DMS153 (cell line): ENCODE measurements around the gene CAMSAP1.
"Not testable (repeated sequence)": the region's sequence is repeated elsewhere in the genome, so short reads cannot be mapped to it uniquely, and the experiment has no call there.

Source experiments
- DNase-seq: peaks from one replicate; lab custom pipeline; 2025; lab: John Stamatoyannopoulos, UW

CAMSAP1 gene

DNA sequence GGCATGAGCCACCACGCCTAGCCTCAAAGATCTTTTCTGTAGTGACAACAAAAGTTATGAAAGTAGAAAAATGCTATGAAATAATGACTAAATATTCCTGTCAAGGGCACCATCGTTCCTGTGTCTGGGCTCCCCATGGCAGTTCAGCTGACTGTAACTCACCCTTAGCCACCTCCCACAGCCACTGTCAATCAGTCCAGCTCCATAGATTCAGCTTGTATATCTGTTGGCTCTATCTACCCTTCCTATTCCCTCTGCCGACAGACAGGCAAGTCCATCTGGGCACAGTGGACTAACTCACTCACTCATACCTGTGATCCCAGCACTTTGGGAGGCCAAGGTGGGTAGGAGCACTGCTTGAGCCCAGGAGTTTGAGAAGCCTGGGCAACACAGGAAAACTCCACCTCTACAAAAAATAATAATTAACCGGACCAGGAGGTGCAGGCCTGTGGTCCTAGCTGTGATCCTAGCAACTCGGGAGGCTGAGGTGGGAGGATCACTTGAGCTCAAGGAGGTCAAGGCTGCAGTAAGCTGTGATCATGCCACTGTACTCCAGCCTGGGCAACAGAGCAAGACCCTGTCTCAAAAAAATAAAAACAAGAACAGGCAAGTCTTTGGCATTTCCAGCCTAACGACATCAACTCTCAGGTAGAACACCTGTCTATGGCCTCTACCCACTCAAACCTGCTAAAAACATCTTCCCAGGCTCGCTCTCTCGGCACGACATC is 6.2 kb downstream of the CAMSAP1 start:
- DNase-seq, result no peak

DNA sequence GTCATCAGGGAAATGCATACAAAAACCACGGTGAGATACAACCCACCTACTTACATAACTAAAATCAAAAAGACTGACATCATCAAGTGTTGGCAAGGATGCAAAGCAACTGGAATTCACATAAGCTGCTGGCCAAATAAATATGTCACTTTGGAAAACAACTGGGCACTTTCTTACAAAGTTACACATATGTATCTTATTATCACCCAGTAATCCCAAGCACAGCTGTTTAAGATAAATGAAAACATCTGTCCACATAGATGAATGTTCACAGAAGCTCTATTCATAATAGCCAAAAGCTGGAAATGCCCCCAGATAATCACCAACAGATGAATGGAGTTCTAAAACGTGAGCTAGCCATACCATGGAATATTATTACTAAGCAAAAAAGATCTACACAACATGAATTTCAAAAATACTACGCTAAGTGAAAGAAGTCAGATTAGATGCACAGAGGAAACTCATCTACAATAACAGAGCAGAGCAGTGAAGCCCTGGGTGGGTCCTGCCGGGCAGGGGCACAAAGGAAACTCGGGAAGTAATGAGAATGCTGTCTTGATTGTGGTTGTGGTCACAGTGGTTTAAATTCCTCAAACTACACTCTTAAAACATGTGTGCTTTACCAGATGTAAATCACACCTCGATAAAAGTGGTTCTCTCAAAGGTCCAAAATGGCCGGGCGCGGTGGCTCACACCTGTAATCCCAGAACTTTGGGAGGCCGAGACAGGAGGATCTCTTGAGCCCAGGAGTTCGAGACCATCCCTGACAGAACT is 8.5 kb downstream of the CAMSAP1 start:
- DNase-seq, result no peak

DNA sequence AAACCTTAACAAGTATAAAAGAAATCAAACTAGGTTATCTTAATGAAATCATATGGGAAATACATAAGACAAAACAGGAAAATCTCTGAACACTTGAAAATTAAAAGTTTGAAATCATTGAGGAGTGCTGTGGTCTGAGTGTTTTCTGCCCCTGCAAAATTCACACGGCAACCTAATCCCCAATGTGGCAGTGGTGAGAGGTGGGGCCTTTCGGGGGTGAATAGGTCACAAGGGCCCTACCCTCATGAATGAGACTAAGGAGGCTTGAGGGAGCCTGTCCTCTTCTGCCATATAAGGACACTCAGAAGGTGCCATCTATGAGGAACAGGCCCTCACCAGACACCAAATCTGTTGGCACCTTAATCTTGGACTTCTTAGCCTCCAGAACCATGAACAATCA is 10.7 kb downstream of the CAMSAP1 start:
- DNase-seq, result no peak

DNA sequence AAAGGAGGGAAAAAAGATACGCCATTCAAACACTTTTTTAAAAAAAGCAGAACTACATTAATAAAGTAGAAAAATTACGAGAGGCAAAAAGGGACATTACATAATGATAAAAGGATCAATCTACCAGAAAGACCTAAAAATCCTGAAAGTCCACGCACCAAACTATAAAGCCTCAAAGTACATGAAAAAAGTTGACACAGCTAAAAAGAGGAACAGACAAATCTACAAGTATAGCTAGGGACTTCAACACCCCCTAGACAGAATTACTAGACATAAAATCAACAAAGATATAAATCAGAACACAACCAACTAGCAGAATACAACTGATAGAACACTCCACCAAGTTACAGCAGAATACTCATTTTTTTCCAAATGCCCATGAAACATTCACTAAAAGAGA is 11.1 kb downstream of the CAMSAP1 start:
- no peak for DNase-seq

DNA sequence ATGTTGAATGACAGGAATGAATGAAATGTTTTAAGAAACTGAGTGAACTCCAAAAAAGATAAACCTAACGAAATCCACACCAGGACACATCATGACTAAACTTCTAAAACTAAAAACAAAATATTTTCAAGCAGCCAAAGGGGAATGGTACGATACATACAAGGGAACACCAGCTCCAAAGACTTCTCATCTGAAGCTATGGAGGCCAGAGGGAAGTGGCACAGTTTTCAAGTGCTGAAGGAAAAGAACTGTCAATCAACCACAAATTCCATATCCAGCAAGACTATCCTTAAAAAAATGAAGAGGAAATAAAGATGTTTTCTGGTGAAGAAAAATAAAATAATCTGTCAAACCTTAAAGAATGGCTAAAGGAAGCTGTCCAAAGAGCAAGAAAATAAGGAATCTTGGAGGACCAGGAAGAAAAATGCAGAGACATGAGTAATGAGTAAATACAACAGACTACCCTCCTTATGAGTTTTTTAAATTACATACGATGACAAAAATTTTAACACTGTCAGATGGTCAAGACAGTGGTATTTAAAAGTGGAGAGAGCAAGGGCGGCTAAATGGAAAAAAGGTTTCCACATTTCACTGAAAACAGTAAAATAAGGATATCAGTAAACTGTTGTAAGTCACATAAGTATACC is 12.0 kb downstream of the CAMSAP1 start:
- DNase-seq, result no peak

DNA sequence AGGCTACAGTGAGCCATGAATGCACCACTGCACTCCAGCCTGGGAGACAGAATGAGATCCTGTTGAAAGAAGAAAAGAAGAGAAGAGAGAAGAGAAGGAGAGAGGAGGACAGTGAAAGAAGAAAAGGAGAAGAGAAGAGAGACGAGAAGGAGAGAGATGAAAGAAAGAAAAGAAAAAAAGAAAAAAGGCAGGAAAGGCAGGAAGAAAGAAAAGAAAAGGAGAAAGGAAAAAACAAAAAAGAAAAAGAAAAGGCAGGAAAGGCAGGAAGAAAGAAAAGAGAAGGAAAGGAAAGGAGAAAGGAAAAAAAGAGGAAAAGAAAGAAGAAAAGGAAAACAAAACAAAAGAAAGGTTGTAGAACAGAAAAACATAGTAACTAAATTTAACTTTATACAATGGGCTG is 14.2 kb downstream of the CAMSAP1 start:
- DNase-seq, result no peak

DNA sequence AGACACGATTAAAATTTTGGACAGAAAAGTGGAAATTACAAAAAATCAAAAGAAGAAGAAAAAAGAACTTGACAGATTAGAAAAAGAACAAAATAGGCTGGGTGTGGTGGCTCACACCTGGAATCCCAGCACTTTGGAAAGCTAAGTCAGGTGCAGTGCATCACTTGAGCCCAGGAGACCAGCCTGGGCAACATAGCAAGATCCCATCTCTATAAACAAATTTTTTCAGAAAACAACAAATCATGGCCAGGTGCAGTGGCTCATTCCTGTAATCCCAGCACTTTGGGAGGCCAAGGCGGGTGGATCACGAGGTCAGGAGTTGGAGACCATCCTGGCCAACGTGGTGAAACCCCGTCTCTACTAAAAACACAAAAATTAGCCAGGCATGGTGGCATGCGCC is 15.0 kb downstream of the CAMSAP1 start:
- not testable (repeated sequence) for DNase-seq

DNA sequence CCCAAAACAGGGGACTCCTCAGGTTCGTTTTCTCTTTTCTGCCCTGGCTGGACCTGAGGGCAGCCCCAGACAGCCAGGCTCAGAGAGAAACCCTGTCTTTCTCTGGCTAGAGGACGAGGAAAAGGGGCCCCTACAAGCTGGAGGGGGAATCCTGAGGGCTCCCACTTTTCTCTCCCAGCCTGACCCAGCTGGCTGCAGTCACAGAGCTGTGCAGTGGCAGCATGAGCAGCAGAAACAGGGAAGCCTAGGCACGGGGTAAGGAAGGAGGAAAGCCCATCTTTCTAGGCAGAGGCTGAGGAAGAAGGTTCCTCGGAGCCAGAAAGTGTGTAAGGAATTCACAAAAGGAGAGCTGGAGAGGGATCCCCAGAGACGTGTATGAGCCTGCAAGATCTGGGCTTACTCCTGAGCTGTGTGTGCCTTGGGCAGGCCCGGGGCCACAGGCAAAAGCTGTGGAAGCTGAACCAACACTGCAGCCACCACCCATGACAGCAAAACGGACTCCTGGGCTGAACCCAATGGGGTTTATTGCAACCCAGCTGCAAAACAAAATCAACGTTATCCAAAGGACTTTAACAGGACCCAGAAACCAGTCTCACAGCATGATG is 16.2 kb downstream of the CAMSAP1 start:
- DNase-seq, result no peak

DNA sequence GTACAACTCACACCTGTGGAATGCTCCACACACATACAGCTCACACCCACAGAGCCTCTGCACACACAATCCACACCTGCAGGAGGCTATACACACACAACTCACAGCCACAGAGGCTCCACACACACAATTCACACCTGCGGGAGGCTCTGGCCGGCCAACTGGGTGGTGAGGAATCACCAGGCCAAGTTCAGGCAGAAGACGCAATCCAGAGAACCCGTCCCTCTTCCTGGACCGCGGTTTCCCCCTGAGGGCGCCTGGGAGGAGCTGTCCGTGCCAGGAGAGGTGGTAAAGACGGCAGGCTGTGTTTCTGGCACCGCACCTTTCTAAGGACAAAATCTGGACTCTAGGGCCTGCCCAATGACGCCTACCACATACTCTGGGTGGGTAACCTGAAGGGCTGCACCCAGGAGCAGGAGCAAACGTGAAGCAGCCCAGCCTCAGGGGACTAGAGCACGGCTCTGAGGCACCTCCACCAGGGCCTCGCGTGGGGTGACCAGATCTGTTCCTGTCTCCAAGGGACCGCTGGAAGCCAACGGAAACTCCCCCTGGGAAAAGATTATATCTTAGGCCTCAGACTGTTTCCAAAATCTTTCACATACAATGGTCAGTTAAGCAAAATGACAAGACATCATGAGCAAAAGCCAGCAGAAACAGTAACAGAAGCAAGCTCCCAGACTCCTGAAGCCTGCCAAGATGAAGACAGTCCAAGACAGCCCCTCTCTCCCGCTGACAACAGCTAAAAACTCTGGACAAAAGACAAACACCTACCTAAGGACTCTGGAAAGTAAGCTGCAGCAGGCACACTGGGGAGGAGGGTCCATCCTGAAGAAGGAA is 16.9 kb downstream of the CAMSAP1 start:
- no peak for DNase-seq

DNA sequence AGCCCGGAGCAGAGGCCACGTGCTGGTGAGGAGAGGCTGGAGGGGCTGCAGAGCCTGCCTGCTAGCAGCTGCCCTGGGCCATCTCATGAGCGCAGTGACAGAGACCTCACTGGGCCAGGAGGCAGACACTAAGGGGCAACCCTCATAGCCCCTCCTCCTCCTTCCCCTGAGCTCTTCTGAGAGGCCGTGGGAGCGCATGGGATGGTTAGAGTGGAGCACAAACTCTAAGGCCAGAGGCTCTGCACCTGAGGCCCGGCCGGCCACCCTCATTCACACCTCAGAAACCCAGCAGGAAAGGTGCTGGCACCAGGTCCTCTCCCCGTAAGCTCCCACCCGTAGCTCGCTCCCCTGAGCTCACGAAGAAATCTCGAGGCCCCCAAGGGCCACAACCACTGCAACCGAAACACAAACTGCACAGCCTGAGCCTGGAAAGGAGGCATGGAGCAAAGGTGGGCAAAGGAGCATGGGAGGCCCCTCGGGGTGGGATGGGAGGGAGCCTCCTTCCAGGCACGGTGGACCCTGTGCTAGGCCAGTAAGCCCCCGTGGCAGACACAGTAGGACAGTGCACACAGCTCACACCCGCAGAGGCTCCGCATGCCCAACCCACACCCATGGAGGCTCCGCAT is 17.7 kb downstream of the CAMSAP1 start:
- DNase-seq, result no peak

DNA sequence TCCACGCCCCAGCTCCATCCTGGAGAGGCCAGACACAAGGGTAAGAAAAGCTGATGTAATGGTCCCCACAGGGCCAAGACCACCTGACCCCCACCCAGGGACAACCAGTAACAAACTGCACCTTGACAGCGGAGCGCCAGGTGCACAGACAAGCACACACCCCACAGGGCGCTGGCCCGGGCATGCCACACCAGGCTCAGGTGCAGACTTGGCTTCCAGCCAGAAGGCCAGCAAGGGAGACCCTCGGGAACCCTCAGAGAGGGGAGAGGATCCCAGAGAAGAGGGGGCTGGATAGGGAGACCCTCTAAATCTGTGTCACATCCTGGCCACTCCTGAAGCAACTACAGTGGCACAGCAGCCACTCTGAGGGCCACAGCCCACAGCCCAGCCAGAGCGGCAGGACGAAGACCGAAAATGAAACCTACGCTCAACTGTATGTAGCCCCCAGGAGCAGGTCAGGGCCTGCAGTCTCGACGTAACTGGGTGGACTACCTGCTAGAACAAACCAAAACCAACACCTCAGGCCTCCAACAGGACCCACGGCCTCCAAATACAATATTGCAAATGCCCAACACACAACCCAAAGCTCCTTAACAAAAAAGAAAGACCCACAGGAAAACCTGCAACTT is 18.5 kb downstream of the CAMSAP1 start:
- DNase-seq, result no peak

DNA sequence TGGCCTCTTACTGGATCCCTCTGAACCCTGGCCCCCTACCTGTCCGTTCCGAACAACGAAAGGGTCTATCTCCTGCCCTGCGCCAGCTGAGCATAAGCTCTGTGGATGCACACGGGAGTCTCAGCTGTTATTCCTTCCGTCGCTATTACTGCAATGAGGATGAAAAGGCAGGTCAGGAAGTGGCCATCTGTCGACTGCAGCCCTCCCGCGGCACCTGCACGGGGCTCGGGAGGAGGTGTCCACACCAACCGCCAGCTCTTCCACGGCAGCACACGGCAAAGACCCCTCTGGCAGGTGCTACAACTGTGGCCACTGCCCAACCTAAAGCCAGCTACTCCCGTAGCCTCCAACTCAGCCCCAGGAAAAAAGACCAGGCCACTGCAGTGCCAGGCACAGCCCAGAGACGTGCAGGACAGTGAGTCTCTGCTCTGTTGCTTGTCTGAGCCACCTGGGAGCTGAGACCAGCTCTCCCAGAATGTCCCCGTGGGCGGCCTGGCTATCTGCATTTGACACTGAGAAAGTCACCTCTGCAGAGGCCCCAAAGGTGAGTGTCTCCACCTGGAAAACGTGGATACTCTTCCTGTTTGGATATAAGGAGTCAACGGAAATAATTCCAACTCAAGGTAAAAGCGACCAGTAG is 19.1 kb downstream of the CAMSAP1 start:
- DNase-seq, result no peak

DNA sequence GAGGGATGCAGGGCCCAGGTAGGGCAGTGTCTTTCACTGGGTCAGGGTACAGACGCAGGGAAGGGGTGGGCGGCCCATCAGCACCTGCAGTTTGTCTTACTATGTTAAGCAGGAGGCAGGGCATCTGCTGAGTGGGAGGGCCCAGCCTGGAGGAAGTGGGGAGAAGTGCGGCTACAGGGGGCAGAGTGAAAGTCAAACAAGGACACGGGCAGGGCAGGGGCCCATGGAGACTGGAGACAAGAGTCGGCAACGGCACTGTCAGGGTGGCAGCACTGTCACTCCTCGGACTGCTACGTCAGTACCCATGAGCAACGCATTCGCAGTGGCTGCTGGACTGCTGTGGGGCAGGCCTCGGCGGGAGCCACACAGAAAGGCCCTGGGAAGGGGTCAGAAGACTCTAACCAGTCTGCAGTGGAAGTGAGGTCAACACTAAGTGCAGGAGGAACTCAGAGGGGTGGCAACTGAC is 19.7 kb downstream of the CAMSAP1 start:
- DNase-seq, result no peak

DNA sequence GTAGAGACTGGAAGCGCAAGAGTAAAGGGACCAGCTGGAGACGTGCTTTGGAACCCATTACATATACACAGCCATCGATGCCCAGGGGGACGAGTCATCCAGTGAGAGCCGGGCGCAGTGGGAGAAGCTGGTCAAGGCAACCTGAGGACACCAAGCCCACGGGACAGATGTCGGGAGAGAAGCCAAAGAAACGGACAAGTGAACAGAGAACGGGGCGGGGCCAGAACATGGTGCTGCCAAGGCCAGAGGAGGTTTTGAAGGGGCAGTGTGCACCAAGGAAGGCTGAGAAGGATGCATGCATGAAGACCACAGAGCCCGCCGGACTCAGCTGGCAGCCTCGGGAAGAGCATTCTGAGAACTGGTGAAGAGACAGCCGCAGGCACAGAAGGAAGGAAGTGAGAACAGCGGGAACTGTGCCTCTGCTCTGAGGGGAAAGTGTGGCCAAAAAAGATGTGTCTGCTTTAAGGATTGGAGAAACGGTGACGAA is 20.3 kb downstream of the CAMSAP1 start:
- DNase-seq, result no peak

DNA sequence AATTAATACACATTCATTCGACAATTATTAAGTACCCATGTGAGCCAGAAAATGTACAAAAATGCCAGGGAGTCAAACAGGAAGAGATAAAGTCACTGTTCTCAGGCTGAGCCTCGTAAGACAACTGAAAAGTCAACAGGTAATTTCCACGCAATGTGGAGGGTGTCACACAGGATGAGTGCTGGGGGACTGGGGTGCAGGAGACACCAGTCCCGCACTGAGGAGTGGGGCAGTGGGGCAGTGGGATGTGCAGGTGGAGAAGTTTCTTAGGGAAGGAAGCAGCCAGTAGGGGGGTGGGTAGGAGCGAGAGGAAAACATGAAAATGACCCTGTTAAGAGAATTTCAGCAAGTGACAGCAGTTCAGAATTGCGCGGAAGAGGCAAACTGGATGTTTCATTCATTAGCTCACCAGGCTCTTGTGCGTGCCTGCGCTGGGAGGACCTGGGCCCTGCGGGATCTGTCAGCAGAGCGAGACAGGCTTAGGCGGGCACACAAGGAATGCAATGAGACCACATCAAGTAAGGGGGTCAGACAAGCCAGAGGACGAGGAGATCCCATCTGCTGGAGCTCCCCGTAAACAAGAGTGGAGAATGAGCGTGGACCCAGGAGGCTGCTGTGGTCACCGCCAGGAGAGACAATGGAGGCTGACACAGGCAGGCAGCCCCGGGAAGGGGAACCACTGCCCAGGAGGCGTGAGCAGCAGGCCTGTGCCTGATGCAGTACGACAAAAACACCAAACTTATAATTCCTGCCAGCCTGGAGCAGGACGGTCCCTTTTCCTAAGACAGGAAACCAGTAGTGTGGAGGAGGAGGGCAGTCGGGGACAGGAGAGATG is 21.0 kb downstream of the CAMSAP1 start:
- DNase-seq, result no peak

DNA sequence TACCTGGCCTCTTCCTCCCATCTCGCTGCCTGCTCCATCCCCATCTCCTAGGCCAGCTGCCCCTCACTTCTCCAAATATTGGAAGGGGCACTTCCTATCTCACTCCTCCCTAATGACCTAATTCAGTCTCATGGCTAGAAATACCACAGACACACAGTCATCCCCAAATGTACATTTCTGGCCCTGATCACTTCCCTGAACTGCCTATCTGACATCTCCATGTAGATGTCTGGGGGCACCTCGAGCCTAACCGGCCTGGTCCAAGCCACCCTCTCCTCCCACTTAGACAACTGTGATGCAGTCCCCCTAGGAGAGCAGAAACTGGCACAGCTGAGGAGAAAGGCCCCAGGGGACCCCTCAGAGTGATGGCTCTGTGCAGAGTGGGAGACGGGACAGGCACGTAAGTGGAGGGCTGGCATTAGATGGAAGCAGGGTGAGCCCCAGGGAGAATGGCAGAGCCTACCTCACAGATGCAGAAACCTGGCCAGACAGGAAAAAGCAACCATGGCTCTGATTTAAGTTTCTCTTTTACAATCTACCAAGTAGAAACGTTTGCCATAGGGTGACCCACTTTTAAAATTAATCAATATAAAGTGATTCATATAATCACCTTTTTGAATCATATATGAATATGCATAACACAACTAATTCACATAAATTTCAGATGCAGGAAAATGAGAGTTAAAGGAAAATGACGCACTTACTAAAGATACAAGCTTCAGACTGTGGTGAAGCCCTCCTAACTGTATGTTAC is 22.1 kb downstream of the CAMSAP1 start:
- no peak for DNase-seq

DNA sequence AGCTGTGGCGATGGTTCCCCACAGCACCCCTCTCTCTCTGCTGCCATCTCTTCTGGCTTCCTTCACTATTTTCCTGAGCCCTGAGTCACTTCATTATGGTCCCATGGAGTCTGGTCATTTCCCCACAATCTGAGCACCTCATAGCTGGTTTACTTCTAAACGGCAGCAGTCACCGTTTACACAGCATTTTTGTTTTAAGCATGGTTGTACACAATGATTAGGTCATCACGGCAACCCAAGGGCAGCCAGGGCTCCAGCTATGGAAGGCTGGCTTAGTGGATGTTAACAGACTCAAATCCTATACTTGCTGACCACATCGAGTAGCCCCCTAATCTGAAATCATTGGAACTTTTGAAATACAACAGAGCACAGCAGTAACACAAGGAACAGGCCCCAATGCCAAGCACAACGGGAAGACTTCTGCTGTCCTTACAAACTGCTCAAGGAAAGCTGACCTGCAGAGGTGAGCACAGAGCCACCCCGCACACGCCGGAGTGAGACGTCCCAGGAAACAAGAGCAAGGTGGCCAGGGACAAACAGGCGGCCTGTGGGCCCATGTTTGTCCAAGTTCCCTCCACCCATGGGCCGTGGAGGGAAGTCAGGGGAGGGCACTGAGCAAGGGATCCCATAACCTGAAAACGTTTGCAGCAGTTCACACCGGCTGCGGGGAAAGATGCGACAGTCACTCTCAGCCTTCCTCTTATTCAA is 22.9 kb downstream of the CAMSAP1 start:
- DNase-seq, result no peak
